ENCODE results near the gene CRB2.

The CRB2 gene

DNA sequence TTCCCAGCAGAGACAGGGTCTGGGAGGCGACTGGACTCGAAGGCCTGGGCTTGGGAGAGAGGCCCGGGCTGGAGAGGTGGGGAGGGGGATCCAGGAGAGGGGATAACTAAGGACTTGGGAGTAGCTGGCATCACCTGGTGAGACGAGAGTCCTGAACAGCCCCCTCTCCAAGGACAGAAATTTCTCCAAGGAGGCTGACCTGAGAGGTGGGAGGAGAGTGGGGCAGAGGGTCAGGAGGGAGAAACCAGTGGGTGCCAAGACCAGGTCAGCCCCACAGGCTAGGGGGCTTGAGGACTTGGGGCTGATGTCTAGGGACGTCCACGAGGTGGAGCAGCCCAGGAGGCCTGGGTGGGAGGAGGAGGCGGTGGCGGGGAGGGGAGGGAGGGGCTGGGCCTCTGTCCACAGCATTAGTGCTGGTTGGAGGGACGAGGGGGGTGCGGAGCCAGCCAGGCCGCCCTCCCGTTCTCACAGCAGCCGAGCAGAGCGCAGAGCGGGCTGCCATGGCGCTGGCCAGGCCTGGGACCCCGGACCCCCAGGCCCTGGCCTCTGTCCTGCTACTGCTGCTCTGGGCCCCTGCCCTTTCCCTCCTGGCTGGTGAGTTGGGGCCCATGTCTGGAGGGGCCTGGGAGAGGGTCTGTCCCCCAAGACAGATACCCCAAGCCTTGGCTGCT lies at the start of gene CRB2:
CRB2 (plus strand) TSS at position 437 of the 671 bp plus-strand sequence; CDS start at position 501, 64 bp downstream.
- no peak for DNase-seq (ENCODE audit: low read depth in 3 of 3)

DNA sequence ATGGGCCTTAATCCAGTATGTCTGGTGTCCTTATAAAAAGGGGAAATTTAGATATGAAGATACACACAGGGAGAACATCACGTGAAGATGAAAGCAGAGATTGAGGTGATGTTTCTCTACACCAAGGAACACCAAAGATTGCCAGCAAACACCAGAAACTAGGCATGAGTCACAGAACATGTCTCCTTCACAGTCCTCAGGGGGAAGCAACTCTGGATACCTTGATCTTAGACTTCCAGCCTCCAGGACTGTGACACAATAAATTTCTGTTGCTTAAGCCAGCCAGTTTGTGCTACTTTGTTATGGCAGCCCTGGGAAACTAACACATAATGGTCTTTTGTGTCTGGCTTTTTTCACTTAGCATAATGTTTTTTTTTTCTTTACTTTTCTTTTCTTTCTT lies 46.4 kb upstream of the CRB2 start:
- no peak for DNase-seq (ENCODE audit: low read depth in 3 of 3)

DNA sequence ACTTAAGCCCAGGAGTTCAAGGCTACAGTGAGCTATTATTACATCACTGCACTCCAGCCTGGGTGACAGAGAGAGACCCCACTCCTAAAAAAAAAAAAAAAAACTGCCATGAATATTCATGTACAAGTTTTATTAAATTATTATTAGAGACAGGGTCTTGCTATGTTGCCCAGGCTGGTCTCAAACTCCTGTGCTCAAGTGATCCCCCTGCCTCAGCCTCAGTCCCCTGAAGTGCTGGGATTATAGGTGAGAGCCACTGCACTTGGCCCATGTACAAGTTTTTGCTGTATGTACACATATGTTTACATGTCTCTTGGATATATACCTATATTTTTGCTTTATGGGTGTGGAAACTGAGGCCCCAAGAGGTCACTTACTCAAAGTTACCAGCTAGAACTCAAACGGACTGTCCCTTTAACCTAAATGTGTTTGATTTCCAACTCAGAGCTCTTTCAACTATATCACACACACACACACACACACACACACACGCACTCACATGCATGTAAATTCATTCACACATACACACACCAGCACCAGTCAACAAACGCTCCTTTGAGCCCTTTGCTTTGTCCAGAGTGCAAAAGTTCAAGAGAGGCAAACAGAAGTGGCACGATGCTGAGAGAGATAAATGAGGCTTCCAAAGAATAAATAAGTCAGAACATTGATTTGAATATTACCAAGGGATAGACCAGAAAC lies 45.3 kb upstream of the CRB2 start:
- no peak for DNase-seq (ENCODE audit: low read depth in 3 of 3)

DNA sequence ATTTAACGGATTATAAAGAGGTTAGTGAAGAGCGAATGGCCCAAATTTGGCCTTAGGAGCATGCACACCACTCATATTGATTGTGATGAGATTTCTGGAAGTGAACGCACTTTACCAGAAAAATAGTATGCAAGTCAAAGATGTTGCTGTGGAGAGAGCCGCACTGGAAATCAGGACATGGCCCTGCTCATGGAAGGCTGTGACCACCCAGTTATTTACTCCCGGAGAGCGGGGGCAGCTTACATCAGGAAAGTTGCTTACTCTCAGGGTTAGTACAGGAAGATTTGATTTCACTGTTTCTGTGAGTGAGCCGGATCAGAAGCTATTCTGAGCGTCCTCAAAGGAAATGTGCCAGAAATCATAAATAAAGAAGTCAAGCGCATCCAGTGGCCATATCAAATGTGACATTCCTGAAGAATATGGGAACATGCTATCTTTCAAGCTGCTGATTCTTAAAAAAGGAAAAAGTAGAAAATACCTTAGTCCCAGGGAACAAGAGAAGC lies 44.7 kb upstream of the CRB2 start:
- no peak for DNase-seq (ENCODE audit: low read depth in 3 of 3)

DNA sequence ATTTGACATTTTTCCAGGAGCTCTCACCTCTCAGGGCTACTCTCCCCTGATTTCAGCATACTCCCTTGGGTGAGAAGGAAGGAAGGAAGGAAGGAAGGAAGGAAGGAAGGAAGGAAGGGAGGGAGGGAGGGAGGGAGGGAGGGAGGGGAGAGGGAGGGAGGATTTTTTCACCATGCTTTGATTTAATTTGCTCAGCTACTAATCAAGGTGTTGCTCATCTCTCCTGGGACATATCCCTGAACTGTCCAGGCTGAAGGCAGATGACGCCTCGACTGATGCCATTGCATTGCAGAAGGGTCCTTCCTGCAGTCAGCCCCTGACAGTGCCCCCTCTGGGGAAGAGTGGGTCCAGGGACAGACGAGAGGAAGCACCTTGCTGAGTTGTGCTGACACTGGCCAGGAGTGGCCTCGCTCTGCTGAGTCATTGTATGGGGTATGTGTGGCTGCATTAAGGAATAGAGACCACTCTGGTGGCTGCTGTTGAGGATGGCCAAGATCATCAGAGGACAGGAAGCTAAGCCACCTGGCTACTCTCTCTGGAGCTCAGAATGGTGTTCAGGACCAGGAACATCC lies 43.6 kb upstream of the CRB2 start:
- DNase-seq (ENCODE audit: low read depth in 3 of 3): no peak

DNA sequence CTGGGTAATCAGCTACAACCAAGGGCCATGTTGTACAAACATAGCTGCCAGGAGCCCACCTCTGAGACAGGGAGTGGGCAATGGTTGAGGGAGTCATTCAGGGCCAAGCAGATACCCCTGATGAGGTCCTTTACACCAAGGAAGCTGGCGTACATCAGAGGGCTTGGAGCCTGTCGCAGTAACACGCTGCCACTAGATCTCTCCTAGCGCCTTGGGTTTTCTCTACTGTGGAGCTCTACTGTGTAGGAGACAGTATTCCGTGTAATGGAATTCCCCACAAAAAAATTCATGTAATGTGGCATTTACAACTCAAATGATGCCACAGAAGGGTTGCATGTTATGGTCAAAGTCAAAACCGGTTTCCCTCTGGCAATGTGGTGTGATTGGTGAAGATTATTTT lies 41.4 kb upstream of the CRB2 start:
- DNase-seq (ENCODE audit: low read depth in 3 of 3): no peak

DNA sequence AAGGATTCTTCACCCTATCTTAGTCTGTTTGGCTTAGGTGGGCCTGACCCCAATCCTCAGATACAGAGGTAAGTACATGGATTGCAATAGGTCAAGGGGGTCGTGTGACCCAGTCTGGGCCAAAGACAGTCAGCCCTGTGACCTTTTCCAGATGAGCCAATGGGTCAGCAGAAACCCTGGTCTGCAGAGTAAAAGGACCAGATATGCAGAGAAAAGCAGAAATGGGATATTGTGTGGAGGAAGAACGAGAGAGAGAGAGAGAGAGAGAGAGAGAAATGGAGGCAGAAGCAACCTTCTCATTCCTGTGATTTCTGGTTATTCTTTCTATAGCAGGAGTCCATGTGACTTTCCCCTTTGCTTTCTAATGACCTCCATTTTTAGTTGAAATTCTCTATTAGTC lies 40.4 kb upstream of the CRB2 start:
- no peak for DNase-seq (ENCODE audit: low read depth in 3 of 3)

DNA sequence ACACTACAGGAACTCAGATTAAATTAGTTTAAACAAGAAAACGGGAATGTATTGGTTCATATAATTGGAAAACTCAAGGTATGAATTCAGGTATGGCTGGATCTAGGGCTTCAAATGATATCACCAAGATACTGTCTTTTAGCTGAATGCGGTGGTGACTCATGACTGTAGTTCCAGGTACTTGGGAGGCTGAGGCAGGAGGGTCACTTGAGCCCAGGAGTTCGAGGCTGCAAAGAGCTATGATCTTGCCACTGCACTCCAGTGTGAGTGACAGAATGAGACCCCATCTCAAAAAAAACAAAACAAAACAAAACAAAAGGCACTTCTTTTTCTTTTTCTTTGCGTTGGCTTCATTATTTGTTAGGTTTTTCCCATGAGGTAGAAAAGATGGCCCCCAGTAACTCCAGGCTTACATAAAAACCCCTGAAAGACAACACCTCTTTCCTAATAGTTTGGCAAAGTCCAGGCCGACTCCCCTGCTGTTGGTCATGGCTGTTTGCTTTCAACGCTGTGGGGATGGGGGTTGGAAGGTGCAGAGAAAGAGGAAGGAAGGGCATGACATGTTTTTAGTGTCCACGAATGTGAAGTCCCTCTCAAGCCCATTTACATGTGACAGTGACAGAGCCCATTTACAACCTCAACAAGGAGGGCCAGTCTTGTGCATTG lies 39.8 kb upstream of the CRB2 start:
- no peak for DNase-seq (ENCODE audit: low read depth in 3 of 3)

DNA sequence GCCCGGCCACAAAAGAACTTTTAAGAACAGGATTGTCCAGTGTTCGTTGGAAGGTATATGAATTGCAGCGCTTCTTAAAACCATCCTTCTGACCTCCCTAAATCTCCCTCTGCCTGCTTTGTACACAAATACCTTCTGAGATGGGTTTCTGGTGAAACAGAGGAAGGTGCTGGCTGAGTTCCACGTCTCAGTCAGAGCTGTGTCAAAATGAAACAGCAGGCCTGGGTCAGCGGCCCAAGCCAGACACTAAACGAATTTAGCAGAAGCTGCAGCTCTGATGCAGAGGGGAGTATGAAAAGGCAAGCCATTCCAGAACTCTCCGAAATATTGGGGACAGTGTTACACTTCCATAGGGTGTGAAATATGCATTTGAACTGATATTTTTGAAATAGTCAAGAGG lies 37.8 kb upstream of the CRB2 start:
- DNase-seq (ENCODE audit: low read depth in 3 of 3): no peak

DNA sequence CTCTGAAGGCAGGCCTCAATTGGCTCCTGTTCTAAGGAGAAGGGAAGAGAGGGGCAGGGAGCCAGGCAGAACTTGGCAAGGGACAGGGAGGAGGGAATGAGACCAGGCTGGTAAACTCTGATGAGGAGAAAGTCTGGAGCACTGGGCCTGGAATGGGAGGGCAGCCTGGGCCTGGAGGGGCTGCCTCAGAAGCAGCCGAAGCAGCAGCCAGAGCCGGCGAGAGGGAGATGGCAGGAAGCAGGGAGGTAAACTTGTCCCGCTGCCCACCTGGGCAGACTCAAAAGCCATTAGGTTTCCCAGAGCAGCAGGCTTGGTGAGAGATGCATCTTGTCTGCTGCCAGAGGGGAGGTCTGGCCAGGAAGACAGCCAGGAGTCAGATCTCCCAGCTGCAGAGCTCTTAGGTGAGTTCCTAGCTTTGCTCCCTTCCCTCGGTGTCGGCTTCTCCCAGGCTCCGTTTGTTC lies 37.0 kb upstream of the CRB2 start:
- no peak for DNase-seq (ENCODE audit: low read depth in 3 of 3)

DNA sequence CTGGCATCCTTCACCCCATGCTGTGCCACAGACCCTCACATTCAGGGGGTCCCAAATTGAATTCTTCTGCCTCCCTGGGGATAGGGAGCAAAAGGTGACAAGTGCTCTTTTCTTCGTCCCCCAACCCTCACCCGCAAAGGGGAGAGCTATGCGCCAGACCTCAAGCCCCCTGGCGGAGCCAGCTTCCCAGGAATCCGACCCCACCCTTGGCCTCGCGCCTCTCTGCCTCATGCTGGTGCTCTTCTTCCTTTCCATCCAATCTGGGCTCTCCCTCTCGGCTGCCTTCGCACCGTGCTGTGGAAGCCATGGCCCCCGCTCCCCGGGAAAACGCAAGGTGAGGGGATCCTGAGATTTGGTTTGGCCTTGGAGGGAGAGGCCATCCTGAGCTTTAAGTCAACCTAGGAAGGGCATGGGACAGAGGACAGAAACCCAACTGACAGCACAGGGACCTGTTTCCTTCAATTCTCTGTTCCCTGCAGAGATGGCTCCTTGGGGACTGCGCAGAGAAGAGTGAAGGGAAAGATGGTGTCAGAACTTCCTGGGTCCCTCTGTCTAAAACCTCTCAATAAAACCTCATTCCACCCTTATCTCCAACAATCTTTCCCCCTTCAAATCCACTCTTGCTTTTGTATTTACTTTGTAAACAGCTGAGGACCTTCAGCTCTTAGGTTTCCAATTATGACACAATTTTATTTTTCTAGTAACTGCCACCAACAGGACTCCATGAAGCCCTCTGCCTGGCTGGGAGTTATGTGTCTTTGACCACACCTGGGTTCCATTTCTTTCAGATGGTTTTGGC lies 36.3 kb upstream of the CRB2 start:
- DNase-seq (ENCODE audit: low read depth in 3 of 3): no peak

DNA sequence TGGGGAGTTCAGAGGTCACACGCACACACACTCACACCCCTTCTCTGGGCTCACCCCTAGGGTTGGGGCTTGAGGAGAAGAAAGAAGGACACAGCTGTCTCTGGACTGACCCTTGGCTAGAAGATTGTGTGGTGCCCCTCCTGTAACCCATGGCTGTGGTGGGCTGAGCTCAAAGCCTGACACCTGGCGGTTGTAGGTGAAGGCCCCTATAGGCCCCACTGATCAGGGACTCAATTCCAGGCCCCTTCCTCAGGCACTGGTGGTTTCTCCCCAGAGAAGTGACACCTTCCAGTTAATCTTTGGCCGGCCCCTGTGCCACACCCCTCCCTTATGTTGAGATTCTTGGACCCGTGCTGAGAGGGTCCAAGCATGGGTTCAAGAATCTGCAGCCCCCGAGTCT lies 35.2 kb upstream of the CRB2 start:
- no peak for DNase-seq (ENCODE audit: low read depth in 3 of 3)

DNA sequence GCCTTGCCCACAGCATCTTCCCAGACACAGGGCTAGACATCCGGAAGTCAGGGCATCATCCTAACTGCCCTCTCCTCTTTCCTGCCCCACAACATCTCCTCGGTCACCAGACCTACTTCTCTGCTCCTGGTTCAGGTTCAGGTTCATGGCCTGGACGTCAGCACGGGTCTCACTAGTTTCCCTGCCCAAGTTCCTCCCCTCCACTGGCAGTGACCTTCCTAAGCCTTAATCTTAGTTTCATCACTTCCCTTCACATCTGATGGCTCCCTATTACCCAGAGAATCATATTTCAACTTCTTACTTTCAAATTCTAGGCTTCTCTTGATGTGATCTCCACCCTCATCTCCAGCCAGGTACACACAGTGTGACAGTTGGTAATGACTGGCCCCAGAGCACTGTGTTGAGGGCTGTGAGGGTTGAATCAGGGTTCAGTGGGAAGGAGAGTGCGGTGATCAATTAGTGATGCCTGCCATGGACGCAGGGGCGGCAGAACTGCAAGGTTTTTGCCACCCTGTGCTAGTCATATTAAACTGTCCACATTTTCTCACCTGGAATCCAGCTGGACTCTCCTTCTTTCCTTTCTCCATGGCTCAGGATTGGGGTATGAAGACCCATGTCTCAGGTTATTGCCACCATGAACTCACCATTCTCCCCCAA lies 34.3 kb upstream of the CRB2 start:
- no peak for DNase-seq (ENCODE audit: low read depth in 3 of 3)

DNA sequence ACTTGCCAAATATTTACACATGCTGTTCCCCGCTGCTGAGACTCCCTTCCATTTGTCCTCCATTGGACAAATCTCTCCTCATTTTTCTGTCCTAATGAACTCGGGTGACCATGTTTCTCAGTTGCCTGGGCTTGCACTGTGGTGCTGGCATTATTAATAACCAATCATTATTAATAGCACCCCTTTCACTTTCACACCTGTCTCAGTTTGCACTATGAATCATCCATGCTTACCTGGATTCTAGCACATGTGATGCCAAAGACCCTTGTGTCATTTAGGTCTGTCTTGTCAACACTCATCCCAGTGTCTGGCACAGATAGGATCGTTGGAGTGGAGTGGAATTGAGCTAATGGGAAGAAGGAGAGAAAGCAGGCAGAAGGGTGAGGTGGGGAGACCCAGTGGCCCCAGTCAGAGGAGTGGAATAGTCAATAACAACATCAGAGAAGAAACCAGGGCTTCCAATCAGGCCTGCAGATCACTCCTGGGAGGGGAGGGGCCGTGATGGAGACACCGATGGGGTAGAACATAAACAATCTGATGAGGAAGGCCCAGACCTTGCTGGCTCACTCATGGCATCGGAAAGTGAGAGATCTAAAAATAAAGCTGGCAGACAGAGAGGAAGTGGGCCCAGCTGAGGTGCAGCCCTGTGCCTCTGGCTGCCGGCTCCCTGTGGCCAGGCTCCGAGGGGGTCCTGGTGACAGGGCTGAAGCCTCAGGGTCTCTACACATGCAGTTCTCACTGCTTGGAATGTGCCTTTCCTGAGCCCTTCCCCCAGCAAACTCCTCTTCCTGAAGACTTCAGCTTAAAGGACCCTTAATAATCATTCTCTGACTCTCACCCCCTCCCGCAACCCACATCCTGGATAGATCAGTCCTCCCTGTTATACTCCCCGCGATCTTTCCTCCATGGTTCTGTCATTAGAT lies 33.5 kb upstream of the CRB2 start:
- peak; percentile 17 to 51 (median 27) for DNase-seq (ENCODE audit: low read depth in 3 of 3)

DNA sequence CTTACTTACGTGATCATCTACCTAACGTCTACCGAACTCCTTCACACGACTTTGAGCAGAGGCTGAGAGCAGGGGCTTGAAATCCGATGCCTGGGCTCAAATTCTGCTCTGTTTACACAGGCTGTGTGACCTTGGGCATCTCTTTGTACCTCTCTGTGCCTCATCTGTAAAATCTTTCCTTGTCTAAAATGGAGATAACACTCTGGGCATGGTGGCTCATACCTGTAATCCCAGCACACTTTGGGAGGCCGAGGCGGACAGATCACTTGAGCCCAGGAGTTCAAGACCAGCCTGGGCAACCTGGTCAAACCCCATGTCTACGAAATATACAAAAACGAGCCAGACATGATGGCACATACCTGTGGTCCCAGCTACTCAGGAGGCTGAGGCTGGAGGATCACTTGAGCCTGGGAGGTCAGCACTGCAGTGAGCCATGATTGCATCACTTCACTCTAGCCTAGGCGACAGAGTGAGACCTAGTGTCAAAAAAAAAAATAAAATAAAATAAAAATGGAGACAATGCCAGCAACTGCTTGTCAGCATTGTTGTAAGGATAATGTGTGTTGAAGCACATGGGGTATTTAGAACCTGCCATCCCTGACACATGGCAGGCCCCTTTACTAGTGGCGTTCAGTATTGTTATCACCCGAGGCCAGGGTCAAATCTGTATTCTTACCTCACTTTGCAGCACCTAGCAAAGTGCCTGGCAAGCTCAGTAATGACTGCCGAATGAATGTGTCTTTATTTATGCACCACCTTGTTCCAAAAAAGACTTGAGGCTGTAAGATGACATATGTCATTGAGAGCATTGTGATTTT lies 32.6 kb upstream of the CRB2 start:
- DNase-seq (ENCODE audit: low read depth in 3 of 3): no peak

DNA sequence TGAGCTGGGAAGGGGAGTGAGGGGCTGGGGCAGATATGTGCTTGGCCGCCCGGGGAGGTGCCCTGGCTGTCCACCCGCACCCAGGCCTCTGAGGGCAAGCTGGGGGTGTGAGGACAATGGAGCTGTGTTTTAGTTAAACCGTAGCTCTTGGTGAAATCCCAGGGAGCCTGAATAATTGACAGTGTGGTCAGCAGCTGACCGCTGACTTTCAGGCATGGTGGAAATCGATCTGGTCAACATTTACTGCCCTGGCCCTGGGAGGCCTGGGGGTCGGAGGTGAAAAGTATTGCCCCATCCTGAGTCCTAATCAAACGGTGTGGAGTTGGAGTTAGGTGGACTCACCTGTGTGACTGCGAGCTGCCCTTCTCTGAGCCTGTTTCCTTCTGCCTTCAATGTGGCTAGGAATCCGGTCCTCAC lies 31.2 kb upstream of the CRB2 start:
- no peak for DNase-seq (ENCODE audit: low read depth in 3 of 3)

DNA sequence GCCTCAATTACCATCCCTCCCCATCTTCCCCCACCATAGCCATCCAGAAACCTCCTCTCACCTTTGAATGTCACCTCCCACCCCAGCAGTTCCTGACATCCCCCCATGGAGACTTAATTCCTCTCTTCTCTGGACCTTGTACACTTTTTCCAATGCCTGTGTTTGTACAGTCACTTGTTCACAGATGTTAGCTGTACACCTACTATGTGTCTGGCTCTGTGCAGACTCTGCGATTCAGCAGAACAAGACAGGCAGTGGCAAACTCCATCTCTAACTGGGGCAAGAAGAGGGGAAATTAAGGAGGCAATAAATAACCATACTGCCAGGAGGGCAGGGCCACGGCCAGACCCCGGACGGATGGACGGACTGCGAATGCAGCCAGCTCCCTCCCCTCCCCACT lies 29.8 kb upstream of the CRB2 start:
- no peak for DNase-seq (ENCODE audit: low read depth in 3 of 3)

DNA sequence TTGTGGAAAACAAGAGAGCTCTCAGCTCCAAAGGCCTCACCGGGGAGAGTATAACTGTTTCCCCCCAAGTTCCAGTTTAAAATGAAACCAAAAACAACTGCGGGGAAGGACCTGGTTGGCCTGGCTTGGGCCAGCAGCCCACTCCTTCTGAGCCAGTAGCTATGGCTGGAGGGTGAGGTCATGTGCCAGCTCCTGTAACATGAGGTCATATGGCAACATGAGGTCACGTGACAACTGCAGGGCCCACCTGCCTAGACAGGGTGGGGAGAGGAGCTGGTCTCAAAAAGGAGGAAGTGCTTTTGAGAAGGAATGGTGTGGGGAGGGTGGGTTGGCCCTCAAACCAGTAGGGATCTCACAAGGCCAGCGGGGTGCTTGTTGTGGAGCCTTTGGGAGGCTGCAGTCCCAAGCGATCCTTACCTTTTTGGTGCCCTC lies 29.3 kb upstream of the CRB2 start:
- no peak for DNase-seq (ENCODE audit: low read depth in 3 of 3)

DNA sequence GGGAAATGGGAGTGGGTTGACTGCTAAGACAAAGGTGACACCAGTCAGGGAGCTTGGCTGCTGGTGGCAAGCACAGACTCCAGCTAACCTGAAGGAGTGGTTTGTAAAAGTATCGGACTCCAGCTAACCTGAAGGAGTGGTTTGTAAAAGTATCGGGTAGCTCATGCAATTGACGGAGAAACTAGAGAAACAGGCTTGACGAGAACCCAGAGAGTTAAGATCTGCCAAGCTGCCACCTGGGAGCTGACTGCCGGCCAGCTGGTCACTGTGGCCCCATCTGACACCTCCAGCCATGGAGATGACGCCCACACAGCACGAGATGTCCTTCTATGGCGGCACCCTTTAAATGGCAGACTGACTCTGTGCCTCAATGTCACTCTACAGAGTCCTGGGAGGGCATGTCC lies 28.3 kb upstream of the CRB2 start:
- DNase-seq (ENCODE audit: low read depth in 3 of 3): no peak

Measured in stimulated activated CD4-positive, alpha-beta T cell treated with anti-CD3 and anti-CD28 coated beads, TNF-alpha, amount 100 ng/mL, for 24 hours (primary cell).